Suprapubic skin (tissue), 4 donors: ENCODE measurements around the gene POU5F1. TPM values are rescaled to one million over a fixed set of nuclear protein-coding genes. Genes with fewer than 3 reads are reported as not detected.

Experiments used
- DNase-seq, 2 donors: peaks; one replicate each; pipeline ENCODE4 v3.0.0-alpha.2; 2019; ENCODE audit warnings: low spot score in 2 of 2
- H3K27ac ChIP-seq: fragments of 200-600 bp; sonication (generic); one replicate; pipeline ENCODE4 v1.5.1; 2019
- H3K27me3 ChIP-seq: fragments of 200-600 bp; sonication (generic); one replicate; pipeline ENCODE4 v1.5.1; 2019
- H3K36me3 ChIP-seq: fragments of 200-600 bp; sonication (generic); one replicate; pipeline ENCODE4 v1.5.1; 2019
- H3K4me1 ChIP-seq: fragments of 200-600 bp; sonication (generic); one replicate; pipeline ENCODE4 v1.5.1; 2019
- H3K4me3 ChIP-seq: fragments of 200-600 bp; sonication (generic); one replicate; pipeline ENCODE4 v1.5.1; 2019; ENCODE audit warnings: mild to moderate bottlenecking
- H3K9me3 ChIP-seq: fragments of 200-600 bp; sonication (generic); one replicate; pipeline ENCODE4 v1.5.1; 2019
- CTCF ChIP-seq, 2 donors: fragments of 200-600 bp in 1 of 2; fragments of 450-650 bp in 1 of 2; sonication (generic) in 1 of 2; IDR thresholded peaks; one replicate each; pipeline ENCODE4 v1.5.1; 2016 to 2019; ENCODE audit warnings: antibody characterized with exemption in 2 of 2, mild to moderate bottlenecking in 1 of 2, moderate library complexity in 1 of 2
- EP300 ChIP-seq: sonication (generic); formaldehyde crosslinking; IDR thresholded peaks from one replicate; pipeline ENCODE4 v1.6.1; 2017; ENCODE audit warnings: antibody characterized with exemption
- POLR2A ChIP-seq, 2 donors: fragments of 450-650 bp; IDR thresholded peaks; one replicate each; pipeline ENCODE4 v1.6.1; 2017; ENCODE audit warnings: antibody characterized with exemption in 2 of 2, mild to moderate bottlenecking in 2 of 2, moderate library complexity in 2 of 2
- POLR2AphosphoS5 ChIP-seq, 3 donors: sonication (generic); formaldehyde crosslinking; IDR thresholded peaks; one replicate each; pipeline ENCODE4 v1.6.1; 2017; ENCODE audit warnings: antibody characterized with exemption in 3 of 3
- WGBS: methylation state at CpG from one replicate; pipeline ENCODE4 v1.1.5; 2018; 5-methylcytosine and 5-hydroxymethylcytosine counted together
- total RNA-seq, 4 donors: library from RNA; depleted of rRNA; stranded (reverse); fragments of >200 nt; gene quantifications; one replicate each; pipeline ENCODE4 v1.1.0, GENCODE V29; 2016

Gene POU5F1
- total RNA-seq, 4 donors from 2014 or later, result 0.85 to 13.0 (median 7.7) TPM

- Histone ChIP-seq H3K27ac (no peak overlapping the region), H3K27me3 (no peaks in the 10 kb centered on the region), H3K4me3 (no peak overlapping the region), H3K9me3 (no peaks in the 10 kb centered on the region), H3K4me1 (peaks cover 21% of the 10 kb centered on the region), H3K36me3 (peaks cover 8% of the 10 kb centered on the region)
- TF ChIP-seq CTCF (IDR thresholded peaks at IDR 0.05), result no peak
- TF ChIP-seq POLR2AphosphoS5 (IDR thresholded peaks at IDR 0.05), result no peak
- no peak for TF ChIP-seq POLR2A (IDR thresholded peaks at IDR 0.05)
- TF ChIP-seq EP300, result no peak
- 87% methylated on average over 19 of the region's 19 CpGs for WGBS
- DNase-seq, result no peak
These were observed 9.0 kb downstream of the POU5F1 start for GRCh38 chr6:31161216-31162126.

DNA sequence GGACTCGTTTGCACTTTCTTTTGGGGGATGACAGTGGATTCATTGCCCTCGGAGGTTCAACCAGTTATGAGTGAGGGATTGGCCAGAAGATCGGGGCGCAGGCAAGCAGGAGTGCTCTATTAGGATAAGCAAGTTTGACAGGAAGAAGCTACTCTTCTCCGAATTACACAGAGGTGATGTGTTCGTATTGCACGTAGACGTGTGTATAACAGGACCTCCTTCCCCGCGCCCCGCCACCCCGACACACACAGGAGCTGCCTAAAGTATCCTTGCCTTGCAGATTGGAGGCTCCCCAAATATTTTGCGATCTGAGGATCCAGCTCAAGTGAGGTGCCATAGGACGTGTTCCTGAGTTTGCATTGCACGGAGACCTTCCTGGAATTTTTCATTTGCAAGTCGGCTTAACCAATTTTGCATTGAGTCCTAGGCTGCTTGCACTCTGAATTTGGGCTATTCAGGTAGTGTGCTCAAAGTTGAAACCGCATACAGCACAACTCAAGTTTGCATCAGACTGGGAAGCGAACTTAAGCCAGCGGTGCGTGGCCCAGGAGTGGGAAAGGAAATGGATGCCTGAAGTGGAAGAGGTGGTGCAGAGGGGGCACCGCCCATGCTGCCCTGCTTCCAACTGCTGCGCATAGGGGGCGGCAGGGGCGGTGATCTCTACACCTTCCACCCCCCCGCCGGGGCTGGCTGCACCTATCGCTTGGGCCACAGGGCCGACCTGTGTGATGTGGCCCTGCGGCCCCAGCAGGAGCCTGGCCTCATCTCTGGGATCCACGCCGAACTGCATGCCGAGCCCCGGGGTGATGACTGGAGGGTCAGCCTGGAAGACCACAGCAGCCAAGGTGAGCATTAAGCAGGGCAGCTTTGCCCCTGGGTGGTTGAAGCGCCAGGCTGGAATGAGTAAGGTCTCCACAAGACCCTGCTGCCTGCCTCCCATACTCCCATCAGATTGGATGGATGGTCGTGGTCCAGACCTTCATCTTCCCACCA, 11.3 kb downstream of the POU5F1 start:
- no peak for DNase-seq
- H3K27me3 ChIP-seq, result no peaks in the 10 kb centered on the region
- peak overlapping the region; percentile 76 for H3K27ac ChIP-seq
- peaks cover 21% of the 10 kb centered on the region for H3K4me1 ChIP-seq
- H3K36me3 ChIP-seq, result peaks cover 17% of the 10 kb centered on the region
- 17% methylated on average over 14 of the region's 35 CpGs for WGBS
- H3K9me3 ChIP-seq, result no peaks in the 10 kb centered on the region
- H3K4me3 ChIP-seq, result peak overlapping the region; percentile 80
- no peak for TF ChIP-seq POLR2A (IDR thresholded peaks at IDR 0.05)

GRCh38 chr6:31158140-31158862, 12.2 kb downstream of the POU5F1 start, which contains the start of gene TCF19:
Gene TCF19, plus strand, starts transcription at chr6:31158589. Its CDS starts 881 bp downstream, at chr6:31159470.
- H3K36me3 ChIP-seq, result peaks cover 23% of the 10 kb centered on the region
- no peaks in the 10 kb centered on the region for H3K27me3 ChIP-seq
- H3K27ac ChIP-seq, result peak within 1 kb of the TSS; percentile 76
- H3K4me1 ChIP-seq, result peaks cover 21% of the 10 kb centered on the region
- peak within 1 kb of the TSS; percentile 80 for H3K4me3 ChIP-seq
- DNase-seq, result peak; percentile 99 to 100
- TF ChIP-seq POLR2A (IDR thresholded peaks at IDR 0.05) (peak in 1 of 2 donors; percentile 17), CTCF (IDR thresholded peaks at IDR 0.05) (no peak), EP300 (no peak), POLR2AphosphoS5 (IDR thresholded peaks at IDR 0.05) (peak in 1 of 3 donors; percentile 49)
- H3K9me3 ChIP-seq, result no peaks in the 10 kb centered on the region
- WGBS, result under 1% methylated on average over 49 of the region's 65 CpGs

DNA sequence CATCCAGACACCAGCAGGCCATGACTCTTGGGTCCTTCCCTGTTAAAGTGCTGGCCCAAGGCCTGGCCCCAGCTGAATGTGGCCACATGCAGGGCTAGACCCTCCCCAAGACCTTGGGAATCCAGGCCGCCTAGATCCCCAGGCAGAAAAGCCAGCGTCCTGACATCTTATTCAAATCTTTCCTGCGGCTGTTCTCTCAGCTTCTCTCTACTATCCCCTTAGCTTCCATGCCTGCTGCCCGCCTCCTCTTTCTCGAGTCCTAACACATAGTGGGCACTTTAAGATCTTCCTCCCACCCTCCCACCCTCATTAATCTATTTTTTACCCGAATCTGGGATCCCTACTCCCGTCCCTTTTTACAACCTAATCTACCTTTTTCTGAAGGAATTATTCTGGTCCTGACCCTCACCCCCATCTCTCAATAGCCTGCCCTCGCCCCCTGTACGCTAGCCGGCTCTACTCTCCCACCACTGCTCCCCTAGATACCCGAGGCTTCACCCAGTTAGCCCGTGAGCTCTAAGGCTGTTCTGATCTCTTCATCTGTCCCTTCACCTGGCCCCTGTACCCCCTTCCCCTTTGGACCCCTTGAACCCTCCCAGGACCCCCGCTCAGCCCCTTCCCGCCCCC, 12.9 kb downstream of the POU5F1 start, which contains the start of gene CCHCR1:
TSS of gene CCHCR1 (minus strand) at position 290 of the 627 bp plus-strand sequence. CDS start at position 88, 202 bp downstream.
- Histone ChIP-seq H3K9me3 (no peaks in the 10 kb centered on the region), H3K4me1 (peaks cover 21% of the 10 kb centered on the region), H3K36me3 (peaks cover 19% of the 10 kb centered on the region), H3K4me3 (peak within 1 kb of the TSS; percentile 80), H3K27ac (peak within 1 kb of the TSS; percentile 76), H3K27me3 (no peaks in the 10 kb centered on the region)
- TF ChIP-seq POLR2A (IDR thresholded peaks at IDR 0.05) (no peak), EP300 (no peak), POLR2AphosphoS5 (IDR thresholded peaks at IDR 0.05) (no peak), CTCF (IDR thresholded peaks at IDR 0.05) (no peak)
- 5% methylated on average over 14 of the region's 14 CpGs for WGBS
- DNase-seq, result no peak
